CD14-positive monocyte (primary cell): ENCODE data around the gene GGN. TPM values are rescaled to one million over a fixed set of nuclear protein-coding genes. Genes with fewer than 3 reads are reported as not detected.
A peak's percentile ranks its signal among the peaks of the same experiment; 100 is the strongest.

Experiments
- DNase-seq, 3 donors: peaks; one replicate each; pipeline ENCODE4 v3.0.0-alpha.2; 2011 to 2022
- H2AFZ ChIP-seq: 2 replicates; pipeline ENCODE4 v1.6.0; 2012; ENCODE audit warnings: mild to moderate bottlenecking, low read depth, low read length, inconsistent platforms; ENCODE audit not compliant: insufficient read depth, poor library complexity, severe bottlenecking
- H3K27ac ChIP-seq, 2 donors: 1 replicate in 1 of 2; 2 replicates in 1 of 2; pipeline ENCODE4 v1.5.1; 2012 to 2013; ENCODE audit warnings: low read length in 2 of 2, control low read depth in 1 of 2, inconsistent platforms in 1 of 2, low read depth in 1 of 2, mild to moderate bottlenecking in 1 of 2
- H3K27me3 ChIP-seq, 2 donors: one replicate each; pipeline versions ENCODE4 v1.6.0 to v1.6.1; 2011 to 2013; ENCODE audit warnings: low read length in 2 of 2; ENCODE audit not compliant: control insufficient read depth in 2 of 2, insufficient read depth in 2 of 2
- H3K36me3 ChIP-seq, 2 donors: replicated peaks in 1 of 2; 1 replicate in 1 of 2; 2 replicates in 1 of 2; pipeline versions ENCODE4 v1.5.1 to v1.6.1; 2012 to 2013; ENCODE audit warnings: low read length in 2 of 2, control low read depth in 1 of 2, inconsistent platforms in 1 of 2, mild to moderate bottlenecking in 1 of 2; ENCODE audit not compliant: insufficient read depth in 2 of 2, control insufficient read depth in 1 of 2
- H3K4me1 ChIP-seq, 2 donors: 1 replicate in 1 of 2; 2 replicates in 1 of 2; pipeline versions ENCODE4 v1.5.1 to v1.6.1; 2012 to 2013; ENCODE audit warnings: low read length in 2 of 2, control low read depth in 1 of 2, inconsistent platforms in 1 of 2, mild to moderate bottlenecking in 1 of 2, moderate library complexity in 1 of 2; ENCODE audit not compliant: insufficient read depth in 2 of 2, control insufficient read depth in 1 of 2
- H3K4me2 ChIP-seq: replicated peaks from 2 replicates; pipeline ENCODE3; 2012; ENCODE audit warnings: low read length, moderate library complexity, mild to moderate bottlenecking; ENCODE audit not compliant: poor library complexity, severe bottlenecking; ENCODE audit errors: extremely low read depth
- H3K4me3 ChIP-seq, 3 experiments: fragments of 200-600 bp in 1 of 3; sonication (generic) in 1 of 3; replicated peaks in 1 of 3; 1 replicate in 2 of 3; 2 replicates in 1 of 3; pipeline ENCODE4 v1.5.1; 2011 to 2013; ENCODE audit warnings: low read length in 3 of 3, mild to moderate bottlenecking in 3 of 3, control low read depth in 2 of 3, low read depth in 2 of 3, inconsistent platforms in 1 of 3, moderate library complexity in 1 of 3
- H3K79me2 ChIP-seq: 2 replicates; pipeline ENCODE4 v1.6.0; 2012; ENCODE audit warnings: mild to moderate bottlenecking, control low read depth, inconsistent platforms, low read length, moderate library complexity; ENCODE audit not compliant: insufficient read depth
- H3K9ac ChIP-seq: 2 replicates; pipeline ENCODE4 v1.6.0; 2017; ENCODE audit warnings: low read length, mild to moderate bottlenecking; ENCODE audit not compliant: insufficient read depth, poor library complexity, severe bottlenecking
- H3K9me3 ChIP-seq, 2 donors: replicated peaks in 1 of 2; 1 replicate in 1 of 2; 2 replicates in 1 of 2; pipeline versions ENCODE4 v1.5.1 to v1.6.1; 2012 to 2013; ENCODE audit warnings: low read length in 2 of 2, control low read depth in 1 of 2; ENCODE audit not compliant: control insufficient read depth in 1 of 2, insufficient read depth in 1 of 2
- H4K20me1 ChIP-seq: 2 replicates; pipeline ENCODE4 v1.6.0; 2012; ENCODE audit warnings: mild to moderate bottlenecking, low read length, control low read depth, moderate library complexity; ENCODE audit not compliant: insufficient read depth
- H3K27ac Mint-ChIP-seq, 7 donors: one replicate each; pipeline ENCODE4 v1.8.0; 2020; ENCODE audit warnings: mild to moderate bottlenecking in 7 of 7, mixed read lengths in 7 of 7, moderate library complexity in 6 of 7, inconsistent platforms in 2 of 7
- H3K27me3 Mint-ChIP-seq, 3 donors: one replicate each; pipeline ENCODE4 v1.8.0; 2021 to 2022; ENCODE audit warnings: low read depth in 3 of 3, mild to moderate bottlenecking in 3 of 3, mixed read lengths in 3 of 3, moderate library complexity in 3 of 3, inconsistent platforms in 1 of 3
- H3K36me3 Mint-ChIP-seq, 2 donors: one replicate each; pipeline ENCODE4 v1.8.0; 2020; ENCODE audit warnings: mixed read lengths in 2 of 2, inconsistent platforms in 1 of 2, mild to moderate bottlenecking in 1 of 2
- H3K4me1 Mint-ChIP-seq: one replicate; pipeline ENCODE4 v1.8.0; 2020; ENCODE audit warnings: mild to moderate bottlenecking, mixed read lengths
- H3K4me3 Mint-ChIP-seq, 2 donors: one replicate each; pipeline ENCODE4 v1.8.0; 2020; ENCODE audit warnings: mild to moderate bottlenecking in 2 of 2, mixed read lengths in 2 of 2, moderate library complexity in 1 of 2
- H3K9me3 Mint-ChIP-seq, 7 donors: one replicate each; pipeline ENCODE4 v1.8.0; 2020 to 2022; ENCODE audit warnings: mixed read lengths in 7 of 7, mild to moderate bottlenecking in 6 of 7, moderate library complexity in 6 of 7, inconsistent platforms in 2 of 7
- CTCF ChIP-seq: fragments of 200-600 bp; IDR thresholded peaks from one replicate; pipeline ENCODE4 v1.8.0; 2022; ENCODE audit warnings: antibody characterized with exemption, mild to moderate bottlenecking
- WGBS: methylation state at CpG from one replicate; pipeline ENCODE4 v1.1.5; 2013; ENCODE audit warnings: missing lambda C conversion rate; ENCODE audit not compliant: insufficient coverage; 5-methylcytosine and 5-hydroxymethylcytosine counted together
- intact Hi-C, 2 donors: fragments of 100-400 bp; cut with micrococcal nuclease; formaldehyde crosslinking; loops; one replicate each; pipeline versions ENCODE4 v1.15.0 to v1.15.1; 2023
- polyA plus RNA-seq, 3 donors: library from polyadenylated mRNA; depleted of rRNA in 1 of 3; unstranded in 2 of 3; stranded (reverse) in 1 of 3; fragments of 300-500 nt in 2 of 3; fragments of >200 nt in 1 of 3; fragmentation: Illumina TruSeq in 2 of 3; gene quantifications; 1 replicate in 2 of 3; 2 replicates in 1 of 3; pipeline ENCODE4 v1.2.3, GENCODE V29; 2012 to 2021

Gene GGN
- polyA plus RNA-seq, 3 donors: 0.12 to 0.56 TPM; not detected in 1

GRCh38 chr19:38384209-38385027 is 3.4 kb downstream of the GGN start:
- WGBS: 94% methylated on average over 9 of the region's 10 CpGs

GRCh38 chr19:38383743-38384142 is 4.1 kb downstream of the GGN start:
- peaks cover 23% of the 10 kb centered on the region for H3K4me1 Mint-ChIP-seq
- no peak overlapping the region for H3K27ac Mint-ChIP-seq
- H3K9me3 Mint-ChIP-seq: peaks cover 0 to 8% (median 3%) of the 10 kb centered on the region in 7 donors
- H3K4me3 Mint-ChIP-seq: no peak overlapping the region
- no peak overlapping the region for H3K4me2 ChIP-seq
- H3K27me3 ChIP-seq: peaks cover 2 to 41% of the 10 kb centered on the region in 2 donors
- no peaks in the 10 kb centered on the region for H3K79me2 ChIP-seq
- H3K4me3 ChIP-seq: no peak overlapping the region
- peaks cover 64 to 65% of the 10 kb centered on the region in 2 donors for H3K36me3 Mint-ChIP-seq
- TF ChIP-seq CTCF: no peak
- H3K27ac ChIP-seq: no peak overlapping the region
- peaks cover 49 to 64% of the 10 kb centered on the region in 2 donors for H3K36me3 ChIP-seq
- H3K9me3 ChIP-seq: no peaks in the 10 kb centered on the region
- intact Hi-C loops: no loop called here
- peaks cover 53% of the 10 kb centered on the region for H4K20me1 ChIP-seq
- peaks cover 17 to 44% (median 26%) of the 10 kb centered on the region in 3 donors for H3K27me3 Mint-ChIP-seq
- H3K4me1 ChIP-seq: peaks cover 27 to 36% of the 10 kb centered on the region in 2 donors
- no peak for DNase-seq
- WGBS: 100% methylated on average over 1 of the region's 2 CpGs
- no peak overlapping the region for H3K9ac ChIP-seq
- H2AFZ ChIP-seq: no peak overlapping the region

More at GRCh38 chr19:38384209-38385027, 3.4 kb downstream of the GGN start:
- no peaks in the 10 kb centered on the region for H3K79me2 ChIP-seq
- H4K20me1 ChIP-seq: peaks cover 48% of the 10 kb centered on the region
- Mint-ChIP-seq H3K4me1 (peaks cover 25% of the 10 kb centered on the region), H3K27ac (no peak overlapping the region), H3K27me3 (peaks cover 24 to 50% (median 33%) of the 10 kb centered on the region in 3 donors), H3K4me3 (peak overlapping the region in 1 of 2 donors; percentile 62), H3K9me3 (peaks cover 0 to 10% (median 3%) of the 10 kb centered on the region in 7 donors), H3K36me3 (peaks cover 58 to 59% of the 10 kb centered on the region in 2 donors)
- no peak overlapping the region for H3K4me3 ChIP-seq
- no peak overlapping the region for H2AFZ ChIP-seq
- H3K27me3 ChIP-seq: peaks cover 9 to 47% of the 10 kb centered on the region in 2 donors
- H3K4me1 ChIP-seq: peaks cover 32 to 39% of the 10 kb centered on the region in 2 donors
- H3K9ac ChIP-seq: no peak overlapping the region
- H3K27ac ChIP-seq: no peak overlapping the region
- H3K9me3 ChIP-seq: no peaks in the 10 kb centered on the region
- intact Hi-C loops: no loop called here
- DNase-seq: no peak
- peaks cover 43 to 57% of the 10 kb centered on the region in 2 donors for H3K36me3 ChIP-seq
- H3K4me2 ChIP-seq: no peak overlapping the region
- TF ChIP-seq CTCF: no peak
